ENCODE results near the gene SLIT3.

DNA sequence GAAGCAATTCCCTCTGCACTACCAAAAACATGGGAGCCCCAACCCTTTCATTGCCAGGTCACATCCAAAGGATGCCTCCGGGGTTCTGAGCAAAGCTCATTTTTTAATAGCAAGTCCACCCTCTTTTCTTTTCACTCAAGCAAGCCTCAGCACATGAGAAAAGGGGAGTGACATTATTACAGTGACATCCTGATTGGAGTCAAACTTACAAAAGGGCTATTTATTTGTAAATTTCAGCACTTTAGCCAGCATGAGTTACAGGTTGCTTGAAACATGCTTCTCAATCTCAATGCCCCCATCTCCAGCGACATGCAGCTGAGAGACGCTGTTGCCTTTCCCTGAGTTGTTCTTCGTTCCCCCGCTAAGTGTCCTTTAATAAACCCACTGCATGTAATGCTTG, 483.3 kb downstream of the SLIT3 start:
- TF ChIP-seq, protein P1, sequence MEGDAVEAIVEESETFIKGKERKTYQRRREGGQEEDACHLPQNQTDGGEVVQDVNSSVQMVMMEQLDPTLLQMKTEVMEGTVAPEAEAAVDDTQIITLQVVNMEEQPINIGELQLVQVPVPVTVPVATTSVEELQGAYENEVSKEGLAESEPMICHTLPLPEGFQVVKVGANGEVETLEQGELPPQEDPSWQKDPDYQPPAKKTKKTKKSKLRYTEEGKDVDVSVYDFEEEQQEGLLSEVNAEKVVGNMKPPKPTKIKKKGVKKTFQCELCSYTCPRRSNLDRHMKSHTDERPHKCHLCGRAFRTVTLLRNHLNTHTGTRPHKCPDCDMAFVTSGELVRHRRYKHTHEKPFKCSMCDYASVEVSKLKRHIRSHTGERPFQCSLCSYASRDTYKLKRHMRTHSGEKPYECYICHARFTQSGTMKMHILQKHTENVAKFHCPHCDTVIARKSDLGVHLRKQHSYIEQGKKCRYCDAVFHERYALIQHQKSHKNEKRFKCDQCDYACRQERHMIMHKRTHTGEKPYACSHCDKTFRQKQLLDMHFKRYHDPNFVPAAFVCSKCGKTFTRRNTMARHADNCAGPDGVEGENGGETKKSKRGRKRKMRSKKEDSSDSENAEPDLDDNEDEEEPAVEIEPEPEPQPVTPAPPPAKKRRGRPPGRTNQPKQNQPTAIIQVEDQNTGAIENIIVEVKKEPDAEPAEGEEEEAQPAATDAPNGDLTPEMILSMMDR (IDR thresholded peaks at IDR 0.05; ENCODE audit: insufficient read depth, low read length) = no peak
- TF ChIP-seq POLR2AphosphoS5 (IDR thresholded peaks at IDR 0.05; ENCODE audit: low read depth) (no peak), SPI1 (IDR thresholded peaks at IDR 0.05; ENCODE audit: borderline replicate concordance, low read depth) (no peak), GABPA (IDR thresholded peaks at IDR 0.05; ENCODE audit: low read depth) (no peak)
- TF ChIP-seq, protein P2, sequence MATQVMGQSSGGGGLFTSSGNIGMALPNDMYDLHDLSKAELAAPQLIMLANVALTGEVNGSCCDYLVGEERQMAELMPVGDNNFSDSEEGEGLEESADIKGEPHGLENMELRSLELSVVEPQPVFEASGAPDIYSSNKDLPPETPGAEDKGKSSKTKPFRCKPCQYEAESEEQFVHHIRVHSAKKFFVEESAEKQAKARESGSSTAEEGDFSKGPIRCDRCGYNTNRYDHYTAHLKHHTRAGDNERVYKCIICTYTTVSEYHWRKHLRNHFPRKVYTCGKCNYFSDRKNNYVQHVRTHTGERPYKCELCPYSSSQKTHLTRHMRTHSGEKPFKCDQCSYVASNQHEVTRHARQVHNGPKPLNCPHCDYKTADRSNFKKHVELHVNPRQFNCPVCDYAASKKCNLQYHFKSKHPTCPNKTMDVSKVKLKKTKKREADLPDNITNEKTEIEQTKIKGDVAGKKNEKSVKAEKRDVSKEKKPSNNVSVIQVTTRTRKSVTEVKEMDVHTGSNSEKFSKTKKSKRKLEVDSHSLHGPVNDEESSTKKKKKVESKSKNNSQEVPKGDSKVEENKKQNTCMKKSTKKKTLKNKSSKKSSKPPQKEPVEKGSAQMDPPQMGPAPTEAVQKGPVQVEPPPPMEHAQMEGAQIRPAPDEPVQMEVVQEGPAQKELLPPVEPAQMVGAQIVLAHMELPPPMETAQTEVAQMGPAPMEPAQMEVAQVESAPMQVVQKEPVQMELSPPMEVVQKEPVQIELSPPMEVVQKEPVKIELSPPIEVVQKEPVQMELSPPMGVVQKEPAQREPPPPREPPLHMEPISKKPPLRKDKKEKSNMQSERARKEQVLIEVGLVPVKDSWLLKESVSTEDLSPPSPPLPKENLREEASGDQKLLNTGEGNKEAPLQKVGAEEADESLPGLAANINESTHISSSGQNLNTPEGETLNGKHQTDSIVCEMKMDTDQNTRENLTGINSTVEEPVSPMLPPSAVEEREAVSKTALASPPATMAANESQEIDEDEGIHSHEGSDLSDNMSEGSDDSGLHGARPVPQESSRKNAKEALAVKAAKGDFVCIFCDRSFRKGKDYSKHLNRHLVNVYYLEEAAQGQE (IDR thresholded peaks at IDR 0.05; ENCODE audit: insufficient replicate concordance, low read depth) = no peak
